EH (cell line): ENCODE measurements around the gene IDUA.
"Not testable (repeated sequence)": the region's sequence is repeated elsewhere in the genome, so short reads cannot be mapped to it uniquely, and the experiment has no call there.

Experiments
- DNase-seq: peaks from one replicate; pipeline ENCODE4 v3.0.0-alpha.2; 2015; ENCODE audit warnings: low read depth

IDUA gene

GRCh38 chr4:967113-968104, 19.4 kb upstream of the IDUA start:
- no peak for DNase-seq

DNA sequence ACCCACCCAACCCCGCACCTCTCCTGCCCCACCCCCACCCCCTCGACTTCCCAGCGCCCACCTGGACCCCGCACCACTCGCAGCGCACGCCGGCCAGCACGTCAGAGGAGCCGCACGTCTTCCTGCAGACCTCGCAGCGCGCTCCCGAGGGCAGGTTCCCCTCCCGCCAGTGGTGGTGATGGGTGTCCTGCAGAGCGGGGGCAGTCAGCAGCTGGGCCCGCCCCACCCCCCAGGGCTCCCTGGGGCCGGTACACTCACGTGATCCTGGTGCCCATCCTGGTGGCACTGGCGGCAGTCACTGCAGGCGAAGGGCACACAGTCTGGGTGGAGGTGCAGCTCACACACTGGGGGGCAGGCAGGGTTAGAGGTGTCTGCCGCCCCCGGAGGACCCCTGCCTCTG, 18.6 kb upstream of the IDUA start:
- DNase-seq = no peak

- DNase-seq = no peak
These were observed 18.0 kb upstream of the IDUA start for GRCh38 chr4:968621-969394.

DNA sequence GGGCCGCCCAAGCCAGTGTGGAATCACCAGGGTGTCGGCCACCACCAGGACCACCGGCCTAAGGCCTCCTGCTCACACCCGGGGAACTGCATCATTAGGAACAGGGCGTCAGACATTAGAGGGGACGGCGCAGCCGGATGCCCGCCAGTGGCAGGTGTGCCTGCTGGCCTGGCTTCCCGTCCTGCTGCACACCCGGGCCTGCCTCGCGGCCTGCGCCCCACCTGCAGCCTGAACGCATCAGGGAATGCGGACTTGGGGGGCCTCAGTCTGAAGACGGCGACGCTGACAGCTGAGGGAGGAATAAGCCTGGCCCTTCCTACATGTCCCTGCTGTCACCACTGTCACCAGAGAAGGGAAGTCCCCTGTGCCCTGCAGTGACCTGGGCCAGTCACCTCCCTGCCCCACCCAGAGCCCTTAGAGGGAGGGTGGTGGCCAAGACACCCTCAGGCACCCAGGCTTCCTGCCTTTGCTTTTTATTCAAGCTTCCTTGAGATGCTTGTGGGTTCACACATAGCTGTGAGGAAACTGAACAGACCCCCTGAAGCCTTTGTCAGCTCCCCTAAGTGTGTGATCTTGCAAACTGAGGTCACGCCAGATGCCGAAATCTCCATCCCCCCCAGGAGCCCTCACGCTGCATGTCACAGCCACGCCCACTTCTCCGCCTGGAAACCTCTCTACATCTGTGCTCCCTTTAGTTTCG, 16.6 kb upstream of the IDUA start:
- DNase-seq = no peak

- peak; percentile 8 for DNase-seq
These were observed 15.9 kb upstream of the IDUA start for GRCh38 chr4:970854-971520.

- no peak for DNase-seq
These were observed 15.0 kb upstream of the IDUA start for GRCh38 chr4:971666-972500.

DNA sequence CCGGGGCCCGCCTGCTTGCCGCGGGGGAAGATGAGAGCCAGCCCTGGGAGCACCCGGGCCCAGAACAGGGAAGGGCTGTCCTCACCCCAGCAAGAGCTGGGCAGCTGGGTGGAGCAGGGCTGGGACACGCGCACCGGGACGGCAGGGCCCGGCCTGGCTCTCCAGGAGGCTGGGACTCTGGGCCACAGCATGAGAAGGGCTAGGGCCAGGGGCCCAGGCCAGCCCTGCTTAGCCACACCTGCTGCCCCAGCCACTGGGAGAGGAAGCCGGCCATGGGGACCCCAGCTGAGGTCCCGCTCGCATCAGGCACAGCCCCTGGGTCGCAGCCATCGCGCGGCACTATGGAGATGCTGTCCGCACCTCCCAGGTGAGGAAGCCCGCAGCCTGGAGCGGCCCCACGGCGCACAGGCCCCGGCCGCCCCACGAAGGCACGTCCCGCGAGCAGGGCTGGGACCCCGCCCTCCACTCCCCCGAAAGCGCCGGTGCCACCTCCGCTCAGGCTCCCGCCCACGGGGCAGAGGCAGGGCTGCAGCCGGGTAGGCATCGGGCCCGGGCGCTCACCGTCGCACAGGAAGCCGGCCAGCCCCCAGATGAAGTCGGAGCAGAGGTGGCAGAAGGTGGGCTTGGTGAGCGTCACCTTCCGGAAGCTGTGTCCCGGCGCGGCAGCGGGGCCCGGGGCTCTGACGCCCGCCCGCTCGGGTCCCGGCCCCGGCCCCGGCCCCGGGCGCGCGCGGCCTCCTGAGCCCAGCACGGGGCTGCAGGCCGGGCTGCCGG, 14.0 kb upstream of the IDUA start:
- DNase-seq = peak; percentile 41

- DNase-seq = peak; percentile 86
These were observed 13.1 kb upstream of the IDUA start, which contains the start of gene DGKQ for GRCh38 chr4:973431-974397. Gene DGKQ, minus strand, starts transcription at chr4:973569. Its CDS starts 87 bp downstream, at chr4:973482.

DNA sequence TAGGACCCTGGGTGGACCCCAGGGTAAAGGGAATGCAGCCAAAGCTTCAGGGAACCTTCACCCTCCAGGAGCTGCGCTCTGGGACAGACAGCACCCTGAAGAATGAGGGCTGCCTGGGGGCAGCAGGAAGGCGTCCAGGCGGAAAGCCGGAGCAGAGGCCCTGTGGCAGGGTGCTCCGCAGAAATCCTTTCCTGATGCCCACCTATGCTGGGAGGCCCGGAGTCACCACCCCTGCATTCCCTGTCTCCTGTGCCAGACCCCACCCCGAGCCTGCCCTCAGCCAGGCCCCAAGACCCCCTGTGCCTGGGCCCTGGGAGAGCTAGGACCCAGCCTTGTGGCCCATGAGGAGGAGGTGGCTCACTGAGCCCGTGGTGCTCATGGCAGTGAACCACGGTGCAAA, 12.2 kb upstream of the IDUA start:
- DNase-seq = no peak

DNA sequence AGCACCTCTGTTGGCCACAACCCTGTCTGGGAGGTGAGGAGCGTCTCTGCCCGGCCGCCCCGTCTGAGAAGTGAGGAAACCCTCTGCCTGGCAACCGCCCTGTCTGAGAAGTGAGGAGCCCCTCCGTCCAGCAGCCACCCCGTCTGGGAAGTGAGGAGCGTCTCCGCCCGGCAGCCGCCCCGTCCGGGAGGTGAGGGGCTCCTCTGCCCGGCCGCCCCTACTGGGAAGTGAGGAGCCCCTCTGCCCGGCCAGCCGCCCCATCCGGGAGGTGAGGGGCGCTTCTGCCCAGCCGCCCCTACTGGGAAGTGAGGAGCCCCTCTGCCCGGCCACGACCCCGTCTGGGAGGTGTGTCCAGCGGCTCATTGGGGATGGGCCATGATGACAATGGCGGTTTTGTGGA, 10.8 kb upstream of the IDUA start:
- DNase-seq = not testable (repeated sequence)

DNA sequence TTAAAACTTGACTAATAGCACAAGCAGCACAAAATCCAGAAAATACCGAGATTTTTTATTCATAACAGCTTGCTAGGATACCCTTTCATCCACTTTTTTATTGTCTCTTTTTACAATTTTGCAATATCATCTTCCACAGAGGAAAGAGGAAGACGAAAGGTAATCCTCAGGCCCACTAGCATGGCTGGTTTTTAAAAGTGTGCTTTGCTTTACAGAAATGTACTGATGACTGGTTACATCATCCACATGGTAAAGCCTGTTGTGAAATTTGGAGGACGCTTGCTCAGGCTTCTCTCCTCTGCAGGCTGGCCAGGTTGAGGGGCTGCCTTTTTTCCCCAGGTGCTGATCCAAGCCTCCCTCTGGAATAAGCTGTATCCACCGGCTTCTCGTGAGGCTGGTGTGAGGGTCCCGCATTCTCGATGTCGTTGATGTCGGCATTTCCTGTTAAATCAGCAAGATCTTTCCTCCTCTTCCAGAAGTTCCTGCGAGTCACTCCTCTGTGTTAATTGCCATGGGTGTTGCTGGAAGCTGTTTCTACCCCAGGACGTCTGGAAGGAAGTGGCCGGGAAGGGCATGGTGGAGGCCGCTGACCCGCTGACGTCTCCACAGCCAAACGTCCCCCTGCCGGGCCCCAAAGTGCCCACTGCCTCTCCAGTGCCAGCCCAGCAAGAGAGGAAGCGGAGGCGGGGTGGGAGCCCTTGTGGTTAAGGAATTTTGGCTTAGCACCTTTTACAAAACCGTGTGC, 7.7 kb upstream of the IDUA start:
- peak; percentile 32 for DNase-seq

DNA sequence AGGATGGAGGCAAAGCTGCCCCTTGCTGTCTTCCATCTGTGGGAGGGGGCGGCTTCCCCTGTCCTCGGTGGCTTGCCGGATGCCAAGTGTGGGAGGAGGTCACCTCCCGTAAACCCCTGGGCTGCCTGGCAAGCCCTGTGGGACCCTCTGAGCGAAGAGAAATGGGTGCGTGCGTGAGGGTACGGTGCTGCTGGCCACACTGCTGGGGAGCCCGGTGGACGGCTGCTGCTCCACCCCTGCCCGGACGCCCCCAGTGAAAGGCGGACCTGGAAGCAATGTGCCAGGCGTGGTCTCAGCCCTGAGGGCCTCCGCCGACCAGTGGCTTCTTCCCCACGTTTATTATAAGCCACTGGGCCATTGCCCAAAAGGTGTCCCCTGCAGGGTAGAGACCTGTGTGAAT, 4.6 kb upstream of the IDUA start:
- no peak for DNase-seq

- DNase-seq = no peak
These were observed 4.0 kb upstream of the IDUA start for GRCh38 chr4:982814-983213.

DNA sequence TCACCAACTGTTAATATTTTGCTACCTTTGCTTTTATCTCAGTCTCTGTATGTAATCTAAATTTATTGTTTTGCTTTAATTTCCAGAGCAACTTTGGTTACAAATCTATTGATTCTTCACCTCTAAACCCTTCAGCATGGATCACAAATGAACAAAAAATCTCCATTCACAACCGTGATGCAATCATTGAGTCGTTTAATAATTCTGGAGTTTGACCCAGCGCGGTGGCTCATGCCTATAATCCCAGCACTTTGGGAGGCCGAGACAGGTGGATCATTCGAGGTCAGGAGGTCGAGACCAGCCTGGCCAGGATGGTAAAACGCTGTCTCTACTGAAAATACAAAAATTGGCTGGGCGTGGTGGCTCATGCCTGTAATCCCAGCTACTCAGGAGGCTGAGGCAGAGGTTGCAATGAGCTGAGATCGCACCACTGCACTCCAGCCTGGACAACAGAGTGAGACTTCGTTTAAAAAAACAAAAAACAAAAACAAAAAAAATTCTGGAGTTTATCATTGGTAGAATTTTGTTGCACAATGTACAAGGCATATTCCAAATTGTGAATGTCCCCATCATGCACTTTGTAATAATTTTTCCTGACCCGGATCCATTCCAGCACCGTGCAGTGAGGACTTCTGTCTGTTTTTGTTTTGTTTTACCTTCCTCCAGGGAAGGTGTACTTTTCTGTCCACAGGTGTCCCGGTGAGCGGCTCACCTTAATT, 2.3 kb upstream of the IDUA start:
- no peak for DNase-seq

- peak; percentile 67 for DNase-seq
These were observed 1.6 kb upstream of the IDUA start for GRCh38 chr4:985123-985830.

DNA sequence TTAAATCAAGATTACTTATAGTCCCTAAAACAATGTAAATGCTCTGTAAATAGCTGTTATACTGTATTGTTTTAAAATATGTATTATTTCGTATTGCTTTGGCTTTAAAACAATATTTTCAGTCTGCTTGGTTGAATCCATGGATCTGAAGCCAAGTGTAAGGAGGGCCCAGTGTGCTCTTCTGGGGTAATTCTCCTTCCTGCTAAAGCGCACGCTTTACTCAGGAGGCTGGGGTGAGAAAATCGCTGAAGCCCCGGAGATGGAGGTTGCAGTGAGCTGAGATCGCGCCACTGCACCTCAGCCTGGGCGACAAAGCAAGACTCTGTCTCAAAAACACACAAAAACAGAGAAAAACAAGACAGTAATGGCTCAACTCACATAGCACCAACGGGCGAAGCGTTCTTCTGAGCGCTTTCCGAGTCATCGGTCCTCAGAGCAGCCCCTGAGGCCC, 391 bp upstream of the IDUA start:
- no peak for DNase-seq
